Kidney epithelial cell (primary cell): Measurements from ENCODE around the gene DNAJB1. TPM values are rescaled to one million over a fixed set of nuclear protein-coding genes. Genes with fewer than 3 reads are reported as not detected.
"Not testable (repeated sequence)": the region's sequence is repeated elsewhere in the genome, so short reads cannot be mapped to it uniquely, and the experiment has no call there.

Source experiments
- DNase-seq: peaks from one replicate; pipeline ENCODE4 v3.0.0-alpha.2; 2010; ENCODE audit warnings: low read depth
- H3K27me3 ChIP-seq: 2 replicates; pipeline ENCODE4 v1.6.0; 2011; ENCODE audit warnings: low read length; ENCODE audit not compliant: control insufficient read depth, insufficient read depth
- H3K36me3 ChIP-seq: 2 replicates; pipeline ENCODE4 v1.5.1; 2011; ENCODE audit warnings: low read length; ENCODE audit not compliant: control insufficient read depth, insufficient read depth
- H3K4me3 ChIP-seq: 2 replicates; pipeline ENCODE4 v1.5.1; 2011; ENCODE audit warnings: low read depth, mild to moderate bottlenecking, control low read depth, low read length
- CTCF ChIP-seq: IDR thresholded peaks from 2 replicates; pipeline ENCODE4 v1.5.1; 2011; ENCODE audit warnings: mild to moderate bottlenecking, moderate library complexity, low read length, control low read depth, inconsistent platforms; ENCODE audit not compliant: insufficient read depth, poor library complexity, severe bottlenecking
- total RNA-seq: library from RNA; depleted of rRNA; stranded (reverse); fragments of >200 nt; gene quantifications from 2 replicates; pipeline ENCODE4 v1.2.3, GENCODE V29; 2015

DNAJB1 gene
- total RNA-seq, 1 donor from 2014 or later: 58.1 TPM

GRCh38 chr19:14554382-14554812 lies 36.2 kb upstream of the DNAJB1 start:
- Histone ChIP-seq H3K4me3 (no peak overlapping the region), H3K27me3 (no peaks in the 10 kb centered on the region), H3K36me3 (no peaks in the 10 kb centered on the region)
- TF ChIP-seq CTCF: no peak
- DNase-seq: no peak

- H3K27me3 ChIP-seq: no peaks in the 10 kb centered on the region
- TF ChIP-seq CTCF: no peak
- DNase-seq: no peak
- H3K36me3 ChIP-seq: no peaks in the 10 kb centered on the region
- no peak overlapping the region for H3K4me3 ChIP-seq
Measured at GRCh38 chr19:14553939-14554243, 35.7 kb upstream of the DNAJB1 start.

GRCh38 chr19:14553042-14553938 lies 35.1 kb upstream of the DNAJB1 start:
- Histone ChIP-seq H3K4me3 (no peak overlapping the region), H3K36me3 (no peaks in the 10 kb centered on the region), H3K27me3 (no peaks in the 10 kb centered on the region)
- no peak for TF ChIP-seq CTCF
- no peak for DNase-seq

GRCh38 chr19:14552006-14552360 lies 33.8 kb upstream of the DNAJB1 start:
- not testable (repeated sequence) for DNase-seq, H3K36me3 ChIP-seq

GRCh38 chr19:14551134-14552005 lies 33.2 kb upstream of the DNAJB1 start:
- not testable (repeated sequence) for H3K36me3 ChIP-seq, H3K4me3 ChIP-seq, H3K27me3 ChIP-seq, DNase-seq
- TF ChIP-seq CTCF: peak; percentile 48

More at GRCh38 chr19:14552006-14552360, 33.8 kb upstream of the DNAJB1 start:
- H3K4me3 ChIP-seq, H3K27me3 ChIP-seq: not testable (repeated sequence)

- no peak overlapping the region for H3K4me3 ChIP-seq
- no peak for TF ChIP-seq CTCF
- no peaks in the 10 kb centered on the region for H3K27me3 ChIP-seq
- DNase-seq: no peak
- H3K36me3 ChIP-seq: no peaks in the 10 kb centered on the region
Measured at GRCh38 chr19:14550201-14550754, 32.1 kb upstream of the DNAJB1 start.
